ENCODE results near the gene NOTO. TPM values are rescaled to one million over a fixed set of nuclear protein-coding genes. Genes with fewer than 3 reads are reported as not detected.

NOTO gene
- polyA plus RNA-seq, 1 donor from 2014 or later = not detected

DNA sequence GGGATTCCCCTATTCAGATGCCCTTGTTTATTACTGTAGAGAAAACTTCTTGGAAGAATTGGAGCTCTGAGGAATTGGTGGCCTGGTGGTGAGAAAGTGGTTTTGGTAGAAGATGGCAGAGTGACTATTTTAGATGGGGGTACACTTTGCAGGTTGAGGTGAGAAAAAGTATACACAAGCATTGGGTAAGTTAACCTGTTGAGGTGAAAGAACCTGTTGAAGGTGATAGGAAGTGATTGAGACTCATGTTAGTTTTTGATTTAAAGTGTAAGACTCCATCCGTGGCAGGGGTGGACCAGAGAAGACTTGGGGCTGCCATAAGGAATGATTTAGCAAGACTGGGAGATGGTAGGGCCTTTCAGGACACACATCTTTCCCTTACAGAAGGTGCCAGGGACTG, 34.8 kb downstream of the NOTO start:
- Histone ChIP-seq H3K27ac (ENCODE audit: low read length) (no peak overlapping the region), H3K27me3 (ENCODE audit: insufficient read depth, low read depth, low read length) (no peaks in the 10 kb centered on the region), H3K79me2 (replicated peaks; ENCODE audit: insufficient read depth, low read length) (peaks cover 61% of the 10 kb centered on the region), H3K4me2 (ENCODE audit: low read length) (no peak overlapping the region), H3K9me2 (ENCODE audit: insufficient read depth, low read length) (no peaks in the 10 kb centered on the region), H3K9ac (ENCODE audit: low read length) (no peak overlapping the region), H3K9me3 (ENCODE audit: low read length) (no peaks in the 10 kb centered on the region), H2AFZ (ENCODE audit: low read depth, low read length) (no peak overlapping the region), H3K36me3 (ENCODE audit: insufficient read depth, low read length) (no peaks in the 10 kb centered on the region), H3F3A (ENCODE audit: insufficient read depth, low read length, poor library complexity, severe bottlenecking) (peaks cover 2% of the 10 kb centered on the region), H3K4me3 (ENCODE audit: low read length) (no peak overlapping the region), H4K20me1 (ENCODE audit: insufficient read depth) (no peaks in the 10 kb centered on the region)
- TF ChIP-seq, protein P1, sequence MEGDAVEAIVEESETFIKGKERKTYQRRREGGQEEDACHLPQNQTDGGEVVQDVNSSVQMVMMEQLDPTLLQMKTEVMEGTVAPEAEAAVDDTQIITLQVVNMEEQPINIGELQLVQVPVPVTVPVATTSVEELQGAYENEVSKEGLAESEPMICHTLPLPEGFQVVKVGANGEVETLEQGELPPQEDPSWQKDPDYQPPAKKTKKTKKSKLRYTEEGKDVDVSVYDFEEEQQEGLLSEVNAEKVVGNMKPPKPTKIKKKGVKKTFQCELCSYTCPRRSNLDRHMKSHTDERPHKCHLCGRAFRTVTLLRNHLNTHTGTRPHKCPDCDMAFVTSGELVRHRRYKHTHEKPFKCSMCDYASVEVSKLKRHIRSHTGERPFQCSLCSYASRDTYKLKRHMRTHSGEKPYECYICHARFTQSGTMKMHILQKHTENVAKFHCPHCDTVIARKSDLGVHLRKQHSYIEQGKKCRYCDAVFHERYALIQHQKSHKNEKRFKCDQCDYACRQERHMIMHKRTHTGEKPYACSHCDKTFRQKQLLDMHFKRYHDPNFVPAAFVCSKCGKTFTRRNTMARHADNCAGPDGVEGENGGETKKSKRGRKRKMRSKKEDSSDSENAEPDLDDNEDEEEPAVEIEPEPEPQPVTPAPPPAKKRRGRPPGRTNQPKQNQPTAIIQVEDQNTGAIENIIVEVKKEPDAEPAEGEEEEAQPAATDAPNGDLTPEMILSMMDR (IDR thresholded peaks at IDR 0.05; ENCODE audit: poor library complexity, severe bottlenecking) = no peak
- no peak for TF ChIP-seq TAF1 (IDR thresholded peaks at IDR 0.05; ENCODE audit: low read depth)
- TF ChIP-seq EZH2 (IDR thresholded peaks at IDR 0.05; ENCODE audit: borderline replicate concordance, insufficient read depth, low read length, poor library complexity, severe bottlenecking) = no peak
- no peak for TF ChIP-seq RAD21 (conservative IDR thresholded peaks at IDR 0.05)

DNA sequence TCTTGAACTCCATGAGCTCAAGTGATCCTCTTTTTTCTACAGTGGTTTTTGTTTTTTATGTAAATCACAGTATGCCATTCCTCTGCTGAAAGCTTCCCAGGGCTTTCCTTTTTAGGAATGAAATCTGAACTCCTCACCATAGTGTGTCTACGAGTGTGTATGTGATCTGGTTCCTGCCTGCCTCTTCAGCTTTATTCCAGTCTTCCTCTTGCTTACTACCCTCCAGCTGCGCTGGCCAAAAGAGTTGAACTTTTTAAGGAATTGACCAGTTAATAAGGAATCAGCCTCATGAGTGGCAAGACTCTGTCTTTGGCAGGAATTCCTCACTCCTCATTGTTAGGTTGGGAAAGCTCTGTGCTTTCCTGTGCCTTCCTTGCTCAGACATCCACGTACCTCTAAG, 35.8 kb downstream of the NOTO start:
- H3K9ac ChIP-seq (ENCODE audit: low read length) = no peak overlapping the region
- TF ChIP-seq POLR2AphosphoS5 (IDR thresholded peaks at IDR 0.05) (no peak), RAD21 (conservative IDR thresholded peaks at IDR 0.05) (no peak), EP300 (conservative IDR thresholded peaks at IDR 0.05; ENCODE audit: poor library complexity, severe bottlenecking) (no peak), TAF1 (IDR thresholded peaks at IDR 0.05; ENCODE audit: low read depth) (no peak), MXI1 (conservative IDR thresholded peaks at IDR 0.05; ENCODE audit: poor library complexity, severe bottlenecking) (no peak), EZH2 (IDR thresholded peaks at IDR 0.05; ENCODE audit: borderline replicate concordance, insufficient read depth, low read length, poor library complexity, severe bottlenecking) (no peak), SMC3 (conservative IDR thresholded peaks at IDR 0.05; ENCODE audit: poor library complexity) (no peak)
- TF ChIP-seq, protein P2, sequence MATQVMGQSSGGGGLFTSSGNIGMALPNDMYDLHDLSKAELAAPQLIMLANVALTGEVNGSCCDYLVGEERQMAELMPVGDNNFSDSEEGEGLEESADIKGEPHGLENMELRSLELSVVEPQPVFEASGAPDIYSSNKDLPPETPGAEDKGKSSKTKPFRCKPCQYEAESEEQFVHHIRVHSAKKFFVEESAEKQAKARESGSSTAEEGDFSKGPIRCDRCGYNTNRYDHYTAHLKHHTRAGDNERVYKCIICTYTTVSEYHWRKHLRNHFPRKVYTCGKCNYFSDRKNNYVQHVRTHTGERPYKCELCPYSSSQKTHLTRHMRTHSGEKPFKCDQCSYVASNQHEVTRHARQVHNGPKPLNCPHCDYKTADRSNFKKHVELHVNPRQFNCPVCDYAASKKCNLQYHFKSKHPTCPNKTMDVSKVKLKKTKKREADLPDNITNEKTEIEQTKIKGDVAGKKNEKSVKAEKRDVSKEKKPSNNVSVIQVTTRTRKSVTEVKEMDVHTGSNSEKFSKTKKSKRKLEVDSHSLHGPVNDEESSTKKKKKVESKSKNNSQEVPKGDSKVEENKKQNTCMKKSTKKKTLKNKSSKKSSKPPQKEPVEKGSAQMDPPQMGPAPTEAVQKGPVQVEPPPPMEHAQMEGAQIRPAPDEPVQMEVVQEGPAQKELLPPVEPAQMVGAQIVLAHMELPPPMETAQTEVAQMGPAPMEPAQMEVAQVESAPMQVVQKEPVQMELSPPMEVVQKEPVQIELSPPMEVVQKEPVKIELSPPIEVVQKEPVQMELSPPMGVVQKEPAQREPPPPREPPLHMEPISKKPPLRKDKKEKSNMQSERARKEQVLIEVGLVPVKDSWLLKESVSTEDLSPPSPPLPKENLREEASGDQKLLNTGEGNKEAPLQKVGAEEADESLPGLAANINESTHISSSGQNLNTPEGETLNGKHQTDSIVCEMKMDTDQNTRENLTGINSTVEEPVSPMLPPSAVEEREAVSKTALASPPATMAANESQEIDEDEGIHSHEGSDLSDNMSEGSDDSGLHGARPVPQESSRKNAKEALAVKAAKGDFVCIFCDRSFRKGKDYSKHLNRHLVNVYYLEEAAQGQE (IDR thresholded peaks at IDR 0.05; ENCODE audit: borderline replicate concordance) = no peak
- TF ChIP-seq, protein P1 (IDR thresholded peaks at IDR 0.05; ENCODE audit: poor library complexity, severe bottlenecking) = no peak
- H3K9me3 ChIP-seq (ENCODE audit: low read length) = no peaks in the 10 kb centered on the region
- H2AFZ ChIP-seq (ENCODE audit: low read depth, low read length) = no peak overlapping the region
- no peaks in the 10 kb centered on the region for H3K27me3 ChIP-seq (ENCODE audit: insufficient read depth, low read depth, low read length)
- H3K36me3 ChIP-seq (ENCODE audit: insufficient read depth, low read length) = no peaks in the 10 kb centered on the region
- H3K27ac ChIP-seq (ENCODE audit: low read length) = no peak overlapping the region
- H3K4me2 ChIP-seq (ENCODE audit: low read length) = no peak overlapping the region
- H3F3A ChIP-seq (ENCODE audit: insufficient read depth, low read length, poor library complexity, severe bottlenecking) = peaks cover 2% of the 10 kb centered on the region
- H4K20me1 ChIP-seq (ENCODE audit: insufficient read depth) = no peaks in the 10 kb centered on the region
- peaks cover 61% of the 10 kb centered on the region for H3K79me2 ChIP-seq (replicated peaks; ENCODE audit: insufficient read depth, low read length)
- H3K4me3 ChIP-seq (ENCODE audit: low read length) = no peak overlapping the region
- H3K9me2 ChIP-seq (ENCODE audit: insufficient read depth, low read length) = no peaks in the 10 kb centered on the region
